ENCODE measurements around the gene CSDE1. TPM values are rescaled to one million over a fixed set of nuclear protein-coding genes. Genes with fewer than 3 reads are reported as not detected.

The CSDE1 gene
- total RNA-seq, 1 donor from 2014 or later, result 278 TPM

DNA sequence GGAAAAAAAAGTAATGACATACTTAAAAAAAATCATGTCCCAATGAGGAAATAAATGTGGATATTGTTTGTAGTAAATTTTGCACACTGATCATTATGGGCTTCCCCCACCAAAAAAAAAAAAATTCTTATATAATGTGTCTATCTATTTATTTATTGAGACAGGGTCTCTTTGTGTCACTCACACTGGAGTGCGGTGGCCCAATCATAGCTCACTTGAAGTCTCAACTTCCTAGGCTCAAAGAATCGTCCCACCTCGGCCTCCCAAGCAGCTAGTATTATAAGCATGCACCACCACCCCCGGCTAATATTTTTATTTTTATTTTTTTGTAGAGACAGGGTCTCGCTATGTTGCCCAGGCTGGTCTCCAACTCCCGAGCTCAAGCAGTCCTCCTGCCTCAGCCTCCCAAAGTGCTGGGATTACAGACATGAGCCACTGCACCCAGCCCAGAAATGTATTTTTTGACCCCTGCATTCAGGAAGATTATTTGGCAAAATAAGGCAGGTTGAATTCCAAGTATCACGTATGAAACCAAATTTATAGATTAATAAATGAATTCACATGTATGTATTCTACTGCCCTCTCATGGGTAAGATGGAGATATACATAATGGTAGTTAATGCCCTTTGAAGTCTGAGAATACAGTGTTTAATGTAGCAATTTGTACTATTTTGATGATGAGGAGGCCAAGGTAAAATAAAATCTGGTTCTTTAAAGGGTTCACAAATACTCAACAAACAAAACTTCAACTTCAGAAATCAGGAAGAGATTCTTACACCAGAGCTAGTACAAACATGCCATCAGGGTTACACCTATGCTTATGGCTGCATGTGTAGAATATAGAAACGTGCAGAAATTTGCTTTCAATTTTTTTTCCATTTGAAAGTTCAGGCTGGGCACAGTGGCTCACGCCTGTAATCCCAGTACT is 86.5 kb downstream of the CSDE1 start:
- no peaks in the 10 kb centered on the region for H3K9me3 ChIP-seq
- no peaks in the 10 kb centered on the region for H3K36me3 ChIP-seq
- H3K4me3 ChIP-seq, result peak overlapping the region in 1 of 2 donors; percentile 89
- DNase-seq (ENCODE audit: extremely low spot score in 2 of 2), result no peak
- no peaks in the 10 kb centered on the region for H3K27me3 ChIP-seq
- intact Hi-C loops (cut with DNase I), result no loop called here
- TF ChIP-seq POLR2AphosphoS5 (IDR thresholded peaks at IDR 0.05; ENCODE audit: insufficient read depth in 1 of 2, low read depth in 1 of 2) (no peak), CTCF (IDR thresholded peaks at IDR 0.05) (peak in 1 of 3 experiments; percentile 18)
- peak overlapping the region; percentile 92 for H3K27ac ChIP-seq
- H3K4me1 ChIP-seq, result peaks cover 11% of the 10 kb centered on the region

DNA sequence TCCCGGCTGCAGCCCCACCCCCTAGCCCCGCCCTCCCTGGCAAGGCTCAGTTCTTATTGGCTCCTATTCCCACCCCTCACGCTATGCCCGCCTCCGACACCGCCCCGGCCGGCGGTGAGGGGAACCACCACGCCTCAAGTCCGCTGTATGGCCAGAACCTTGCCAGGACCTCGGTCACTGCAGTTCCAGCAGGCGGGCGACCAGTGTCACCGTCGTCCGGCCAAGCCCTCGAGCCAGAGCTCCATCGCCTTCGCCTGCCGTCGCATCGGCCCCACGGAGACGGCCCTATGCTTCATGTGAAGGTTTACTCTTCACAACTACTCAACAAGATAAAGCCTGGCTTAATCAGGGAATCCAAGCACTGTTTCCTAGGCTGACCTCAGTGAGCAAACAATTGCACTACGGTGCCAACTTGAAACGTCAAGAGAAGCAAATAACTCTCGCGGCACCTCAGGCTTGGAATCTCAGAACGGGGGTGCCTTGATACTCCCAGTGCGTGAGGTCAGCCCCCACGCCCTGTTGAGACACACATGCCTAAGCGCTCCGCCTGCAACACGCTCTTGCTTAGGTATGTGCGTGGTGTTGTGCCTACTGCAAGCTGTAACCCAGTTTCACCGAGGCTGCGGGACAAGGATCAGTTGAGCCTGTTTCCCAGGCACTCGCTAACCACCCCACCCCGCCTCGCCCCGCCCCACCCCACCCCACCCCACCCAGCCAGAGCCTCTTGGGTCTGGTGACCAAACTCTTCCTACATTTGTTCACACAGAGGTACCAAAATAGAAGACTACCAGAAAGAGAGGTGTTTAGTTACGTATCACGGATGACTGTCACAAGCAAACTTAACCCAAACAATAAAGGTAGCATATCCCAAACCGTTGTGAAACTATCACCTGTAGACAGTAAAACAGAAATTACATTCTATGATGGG is 87.4 kb downstream of the CSDE1 start:
- intact Hi-C loops (cut with DNase I), result no loop called here
- H3K27me3 ChIP-seq, result no peaks in the 10 kb centered on the region
- TF ChIP-seq CTCF (IDR thresholded peaks at IDR 0.05) (no peak), POLR2AphosphoS5 (IDR thresholded peaks at IDR 0.05; ENCODE audit: insufficient read depth in 1 of 2, low read depth in 1 of 2) (peak in 1 of 2 donors; percentile 84), POLR2A (IDR thresholded peaks at IDR 0.05) (no peak)

GRCh38 chr1:114669562-114670082 is 88.2 kb downstream of the CSDE1 start, which contains the start of gene DENND2C:
DENND2C (minus strand) TSS chr1:114670049; CDS start chr1:114625984, 44,065 bp downstream.
- Histone ChIP-seq H3K9me3 (no peaks in the 10 kb centered on the region), H3K4me1 (peaks cover 11% of the 10 kb centered on the region), H3K27ac (peak within 1 kb of the TSS; percentile 92), H3K4me3 (peak within 1 kb of the TSS; percentile 82 to 89), H3K27me3 (no peaks in the 10 kb centered on the region), H3K36me3 (no peaks in the 10 kb centered on the region)
- peak in 1 of 2 donors; percentile 34 for TF ChIP-seq POLR2A (IDR thresholded peaks at IDR 0.05)
- TF ChIP-seq POLR2AphosphoS5 (IDR thresholded peaks at IDR 0.05; ENCODE audit: insufficient read depth in 1 of 2, low read depth in 1 of 2), result no peak
- TF ChIP-seq CTCF (IDR thresholded peaks at IDR 0.05), result no peak
- intact Hi-C loops (cut with DNase I), result no loop called here
- DNase-seq (ENCODE audit: extremely low spot score in 2 of 2), result no peak

More for the DNA sequence above, 87.4 kb downstream of the CSDE1 start:
- DNase-seq (ENCODE audit: extremely low spot score in 2 of 2), result peak; percentile 96 to 97
- H3K27ac ChIP-seq, result peak overlapping the region; percentile 92
- peaks cover 11% of the 10 kb centered on the region for H3K4me1 ChIP-seq
- H3K4me3 ChIP-seq, result peak overlapping the region; percentile 82 to 89
- H3K36me3 ChIP-seq, result no peaks in the 10 kb centered on the region
- H3K9me3 ChIP-seq, result no peaks in the 10 kb centered on the region

DNA sequence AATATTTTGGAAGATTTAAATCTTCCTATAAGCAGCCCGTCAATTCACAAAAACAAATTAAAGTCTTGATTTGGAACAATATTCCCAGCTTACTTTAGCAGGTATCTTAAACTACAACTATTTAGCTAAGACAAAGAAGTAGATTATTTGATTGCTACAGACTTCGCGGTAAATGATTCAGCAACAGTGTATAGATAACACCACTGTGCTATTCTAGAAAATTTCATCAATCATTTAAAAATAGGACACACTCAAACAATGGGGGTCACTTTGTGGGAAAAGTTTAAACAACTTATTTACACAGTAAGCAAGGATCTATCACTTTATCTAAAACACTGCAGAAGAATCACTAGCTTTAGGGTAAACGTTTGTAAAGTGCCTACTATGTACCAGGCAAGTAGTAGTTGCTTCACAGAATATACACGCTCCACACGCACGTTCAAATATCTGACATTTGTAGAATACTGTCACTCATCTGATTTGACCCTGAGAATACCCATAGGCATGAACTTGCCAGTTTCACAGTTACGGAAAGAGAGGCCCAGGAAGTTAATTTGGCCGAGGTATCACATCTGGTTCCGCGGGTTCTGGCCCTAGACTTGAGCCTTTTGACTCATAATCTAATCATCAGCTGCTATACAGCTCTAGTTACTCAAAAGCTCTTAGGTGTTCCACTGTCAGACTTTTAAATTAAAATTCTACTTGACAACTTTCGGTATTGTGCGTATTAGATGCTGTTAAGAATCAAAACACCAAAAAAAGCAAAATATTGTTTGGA is 88.8 kb downstream of the CSDE1 start:
- intact Hi-C loops (cut with DNase I), result no loop called here
- TF ChIP-seq POLR2AphosphoS5 (IDR thresholded peaks at IDR 0.05; ENCODE audit: insufficient read depth in 1 of 2, low read depth in 1 of 2) (no peak), CTCF (IDR thresholded peaks at IDR 0.05) (no peak)
- Histone ChIP-seq H3K9me3 (no peaks in the 10 kb centered on the region), H3K27ac (peak overlapping the region; percentile 92), H3K4me1 (peaks cover 11% of the 10 kb centered on the region), H3K4me3 (peak overlapping the region; percentile 82 to 89), H3K27me3 (no peaks in the 10 kb centered on the region), H3K36me3 (no peaks in the 10 kb centered on the region)
- no peak for DNase-seq (ENCODE audit: extremely low spot score in 2 of 2)
